CD4-positive, CD25-positive, alpha-beta regulatory T cell (primary cell): ENCODE results near the gene KLHL2. TPM values are rescaled to one million over a fixed set of nuclear protein-coding genes. Genes with fewer than 3 reads are reported as not detected.
"Not testable (repeated sequence)": the region's sequence is repeated elsewhere in the genome, so short reads cannot be mapped to it uniquely, and the experiment has no call there.

Source experiments
- ATAC-seq, 2 donors: fragments of 150-1000 bp; cut with Tn5 transposase; one replicate each; pipeline ENCODE4 v1.10.0; 2021; ENCODE audit warnings: low read depth in 2 of 2, moderate number of reproducible peaks in 2 of 2, moderate library complexity in 1 of 2
- DNase-seq, 3 donors: peaks; one replicate each; pipeline versions ENCODE4 v3.0.0 to v3.0.0-alpha.2; 2012 to 2022; ENCODE audit warnings: mixed read lengths in 1 of 3
- H3K27ac ChIP-seq: one replicate; pipeline ENCODE4 v1.7.0; 2013; ENCODE audit warnings: mild to moderate bottlenecking, low read length; ENCODE audit not compliant: insufficient read depth, poor library complexity, severe bottlenecking
- H3K27me3 ChIP-seq: one replicate; pipeline ENCODE4 v1.7.0; 2013; ENCODE audit warnings: low read length; ENCODE audit not compliant: control insufficient read depth, insufficient read depth
- H3K36me3 ChIP-seq: one replicate; pipeline ENCODE4 v1.7.0; 2013; ENCODE audit warnings: mild to moderate bottlenecking, low read length, moderate library complexity; ENCODE audit not compliant: control insufficient read depth, insufficient read depth
- H3K4me1 ChIP-seq: 2 replicates; pipeline ENCODE4 v1.7.0; 2013; ENCODE audit warnings: mild to moderate bottlenecking, low read length; ENCODE audit not compliant: insufficient read depth, control insufficient read depth, poor library complexity, severe bottlenecking
- H3K4me3 ChIP-seq: one replicate; pipeline ENCODE4 v1.7.0; 2013; ENCODE audit warnings: low read depth, mild to moderate bottlenecking, low read length, moderate library complexity
- H3K9me3 ChIP-seq, 2 experiments: 1 replicate in 1 of 2; 2 replicates in 1 of 2; pipeline ENCODE4 v1.7.0; 2013; ENCODE audit warnings: low read length in 2 of 2, mild to moderate bottlenecking in 1 of 2, moderate library complexity in 1 of 2; ENCODE audit not compliant: control insufficient read depth in 2 of 2
- H3K27ac Mint-ChIP-seq, 3 donors: one replicate each; pipeline ENCODE4 v1.8.0; 2020 to 2022; ENCODE audit warnings: mild to moderate bottlenecking in 3 of 3, mixed read lengths in 3 of 3, moderate library complexity in 2 of 3
- H3K27me3 Mint-ChIP-seq: one replicate; pipeline ENCODE4 v1.8.0; 2022; ENCODE audit warnings: mild to moderate bottlenecking, mixed read lengths
- H3K36me3 Mint-ChIP-seq: one replicate; pipeline ENCODE4 v1.8.0; 2020; ENCODE audit warnings: mixed read lengths
- H3K4me1 Mint-ChIP-seq, 4 donors: one replicate each; pipeline ENCODE4 v1.8.0; 2020 to 2022; ENCODE audit warnings: mixed read lengths in 4 of 4, mild to moderate bottlenecking in 1 of 4
- H3K4me3 Mint-ChIP-seq, 4 donors: one replicate each; pipeline ENCODE4 v1.8.0; 2020 to 2022; ENCODE audit warnings: mild to moderate bottlenecking in 4 of 4, mixed read lengths in 4 of 4, moderate library complexity in 3 of 4
- H3K9me3 Mint-ChIP-seq, 7 donors: one replicate each; pipeline ENCODE4 v1.8.0; 2020 to 2022; ENCODE audit warnings: mixed read lengths in 7 of 7, mild to moderate bottlenecking in 3 of 7, moderate library complexity in 2 of 7
- polyA plus RNA-seq, 4 donors: library from polyadenylated mRNA; unstranded; fragments of 300-500 nt; fragmentation: Illumina TruSeq; gene quantifications; one replicate each; pipeline ENCODE4 v1.2.3, GENCODE V29; 2021
- total RNA-seq: library from RNA; stranded (reverse); gene quantifications from one replicate; pipeline ENCODE4 v1.2.3, GENCODE V29; 2022

The KLHL2 gene
- total and polyA plus RNA-seq, 5 donors from 2014 or later: 7.1 to 31.2 (median 10.2) TPM

GRCh38 chr4:165204462-165204830, 2.9 kb upstream of the KLHL2 start:
- Mint-ChIP-seq H3K4me3 (peak overlapping the region in 3 of 4 donors; percentile 11 to 66 (median 55)), H3K36me3 (no peaks in the 10 kb centered on the region), H3K27me3 (no peaks in the 10 kb centered on the region), H3K9me3 (no peaks in the 10 kb centered on the region), H3K27ac (no peak overlapping the region), H3K4me1 (peaks cover 27 to 45% (median 37%) of the 10 kb centered on the region in 4 donors)
- ATAC-seq (no peak), DNase-seq (no peak)
- no peaks in the 10 kb centered on the region for H3K27me3 ChIP-seq
- peaks cover 29% of the 10 kb centered on the region for H3K4me1 ChIP-seq
- no peak overlapping the region for H3K4me3 ChIP-seq
- no peaks in the 10 kb centered on the region for H3K9me3 ChIP-seq
- no peak overlapping the region for H3K27ac ChIP-seq
- H3K36me3 ChIP-seq: no peaks in the 10 kb centered on the region

- peak; percentile 12 for ATAC-seq
- H3K9me3 ChIP-seq: no peaks in the 10 kb centered on the region
- H3K36me3 ChIP-seq: no peaks in the 10 kb centered on the region
- no peaks in the 10 kb centered on the region for H3K27me3 ChIP-seq
- no peaks in the 10 kb centered on the region for H3K9me3 Mint-ChIP-seq
- H3K4me3 ChIP-seq: peak overlapping the region; percentile 93
- peaks cover 45 to 70% (median 58%) of the 10 kb centered on the region in 4 donors for H3K4me1 Mint-ChIP-seq
- peak overlapping the region; percentile 82 to 97 (median 84) for H3K27ac Mint-ChIP-seq
- H3K27me3 Mint-ChIP-seq: no peaks in the 10 kb centered on the region
- H3K27ac ChIP-seq: peak overlapping the region; percentile 68
- H3K4me1 ChIP-seq: peaks cover 40% of the 10 kb centered on the region
- H3K4me3 Mint-ChIP-seq: peak overlapping the region; percentile 93 to 99 (median 94)
- peak in 1 of 3 donors; percentile 63 for DNase-seq
- H3K36me3 Mint-ChIP-seq: no peaks in the 10 kb centered on the region
These were observed 338 bp upstream of the KLHL2 start for GRCh38 chr4:165207016-165207430.

- Mint-ChIP-seq H3K4me1 (peaks cover 56 to 83% (median 69%) of the 10 kb centered on the region in 4 donors), H3K27me3 (no peaks in the 10 kb centered on the region), H3K9me3 (no peaks in the 10 kb centered on the region), H3K27ac (peak overlapping the region; percentile 92 to 93 (median 93)), H3K4me3 (peak overlapping the region; percentile 88 to 99 (median 95)), H3K36me3 (no peaks in the 10 kb centered on the region)
- H3K4me3 ChIP-seq: peak overlapping the region; percentile 86
- no peaks in the 10 kb centered on the region for H3K27me3 ChIP-seq
- H3K36me3 ChIP-seq: no peaks in the 10 kb centered on the region
- DNase-seq: peak in 2 of 3 donors; percentile 37 to 68
- ATAC-seq: peak; percentile 12 to 33
- no peaks in the 10 kb centered on the region for H3K9me3 ChIP-seq
- peaks cover 45% of the 10 kb centered on the region for H3K4me1 ChIP-seq
- peak overlapping the region; percentile 64 for H3K27ac ChIP-seq
These were observed 876 bp downstream of the KLHL2 start for GRCh38 chr4:165208221-165208652.

GRCh38 chr4:165208741-165209388, 1.5 kb downstream of the KLHL2 start:
- Histone ChIP-seq H3K4me1 (peaks cover 45% of the 10 kb centered on the region), H3K27ac (peak overlapping the region; percentile 52), H3K27me3 (no peaks in the 10 kb centered on the region), H3K4me3 (peak overlapping the region; percentile 86), H3K36me3 (no peaks in the 10 kb centered on the region), H3K9me3 (no peaks in the 10 kb centered on the region)
- DNase-seq: peak in 1 of 3 donors; percentile 51
- Mint-ChIP-seq H3K27me3 (no peaks in the 10 kb centered on the region), H3K9me3 (no peaks in the 10 kb centered on the region), H3K4me1 (peaks cover 57 to 84% (median 70%) of the 10 kb centered on the region in 4 donors), H3K4me3 (peak overlapping the region; percentile 88 to 99 (median 95)), H3K36me3 (no peaks in the 10 kb centered on the region), H3K27ac (peak overlapping the region; percentile 92 to 93 (median 93))
- ATAC-seq: peak in 1 of 2 donors; percentile 13

- H3K4me1 Mint-ChIP-seq: peaks cover 52 to 85% (median 70%) of the 10 kb centered on the region in 4 donors
- no peaks in the 10 kb centered on the region for H3K27me3 ChIP-seq
These were observed 2.4 kb downstream of the KLHL2 start for GRCh38 chr4:165209796-165210195.

GRCh38 chr4:165210566-165210965, 3.2 kb downstream of the KLHL2 start:
- H3K9me3 ChIP-seq: no peaks in the 10 kb centered on the region
- ATAC-seq (no peak), DNase-seq (no peak)
- H3K9me3 Mint-ChIP-seq: no peaks in the 10 kb centered on the region
- no peaks in the 10 kb centered on the region for H3K27me3 ChIP-seq
- peak overlapping the region; percentile 61 to 99 (median 80) for H3K4me3 Mint-ChIP-seq
- peaks cover 42% of the 10 kb centered on the region for H3K4me1 ChIP-seq
- peak overlapping the region; percentile 86 for H3K4me3 ChIP-seq
- H3K4me1 Mint-ChIP-seq: peaks cover 53 to 85% (median 70%) of the 10 kb centered on the region in 4 donors
- H3K36me3 ChIP-seq: no peaks in the 10 kb centered on the region
- H3K27me3 Mint-ChIP-seq: no peaks in the 10 kb centered on the region
- H3K27ac Mint-ChIP-seq: peak overlapping the region; percentile 63 to 93 (median 70)
- H3K36me3 Mint-ChIP-seq: no peaks in the 10 kb centered on the region
- H3K27ac ChIP-seq: no peak overlapping the region

More at GRCh38 chr4:165209796-165210195, 2.4 kb downstream of the KLHL2 start:
- Histone ChIP-seq H3K27ac (peak overlapping the region; percentile 52), H3K4me3 (peak overlapping the region; percentile 86), H3K4me1 (peaks cover 42% of the 10 kb centered on the region), H3K9me3 (no peaks in the 10 kb centered on the region), H3K36me3 (no peaks in the 10 kb centered on the region)
- Mint-ChIP-seq H3K9me3 (no peaks in the 10 kb centered on the region), H3K4me3 (peak overlapping the region; percentile 61 to 99 (median 80)), H3K36me3 (no peaks in the 10 kb centered on the region), H3K27me3 (no peaks in the 10 kb centered on the region), H3K27ac (peak overlapping the region; percentile 26 to 93 (median 52))
- no peak for DNase-seq
- ATAC-seq: no peak

- H3K27me3 Mint-ChIP-seq, H3K27me3 ChIP-seq, H3K9me3 ChIP-seq, H3K9me3 Mint-ChIP-seq, DNase-seq, H3K36me3 Mint-ChIP-seq, ATAC-seq, H3K36me3 ChIP-seq: not testable (repeated sequence)
- peak overlapping the region; percentile 5 for H3K27ac ChIP-seq
- Mint-ChIP-seq H3K4me3 (peak overlapping the region; percentile 26 to 88 (median 59)), H3K4me1 (peaks cover 66 to 93% (median 80%) of the 10 kb centered on the region in 4 donors), H3K27ac (peak overlapping the region; percentile 62 to 90 (median 70))
- peaks cover 32% of the 10 kb centered on the region for H3K4me1 ChIP-seq
- peak overlapping the region; percentile 58 for H3K4me3 ChIP-seq
These were observed 5.3 kb downstream of the KLHL2 start for GRCh38 chr4:165212647-165213046.
